ENCODE measurements around the gene PLEKHG1.

The PLEKHG1 gene

GRCh38 chr6:150627585-150628025, 27.9 kb downstream of the PLEKHG1 start:
- Mint-ChIP-seq H3K27ac (no peak overlapping the region), H3K4me3 (peak overlapping the region; percentile 16), H3K36me3 (ENCODE audit: low read depth) (peaks cover 44% of the 10 kb centered on the region), H3K27me3 (ENCODE audit: low read depth, poor library complexity) (peaks cover 17% of the 10 kb centered on the region), H3K4me1 (peaks cover 55% of the 10 kb centered on the region), H3K9me3 (peaks cover 33% of the 10 kb centered on the region)
- DNase-seq = no peak
- no peak for TF ChIP-seq CTCF (IDR thresholded peaks at IDR 0.05)

- peaks cover 14% of the 10 kb centered on the region for H3K27me3 Mint-ChIP-seq (ENCODE audit: low read depth, poor library complexity)
- no peak for DNase-seq
- TF ChIP-seq CTCF (IDR thresholded peaks at IDR 0.05) = no peak
- no peak overlapping the region for H3K4me3 Mint-ChIP-seq
- peaks cover 29% of the 10 kb centered on the region for H3K9me3 Mint-ChIP-seq
- H3K36me3 Mint-ChIP-seq (ENCODE audit: low read depth) = peaks cover 31% of the 10 kb centered on the region
- no peak overlapping the region for H3K27ac Mint-ChIP-seq
- H3K4me1 Mint-ChIP-seq = peaks cover 59% of the 10 kb centered on the region
These were observed 29.2 kb downstream of the PLEKHG1 start for GRCh38 chr6:150628908-150629307.

- H3K36me3 Mint-ChIP-seq (ENCODE audit: low read depth) = peaks cover 10% of the 10 kb centered on the region
- peaks cover 5% of the 10 kb centered on the region for H3K9me3 Mint-ChIP-seq
- H3K4me3 Mint-ChIP-seq = no peak overlapping the region
- DNase-seq = no peak
- peaks cover 11% of the 10 kb centered on the region for H3K27me3 Mint-ChIP-seq (ENCODE audit: low read depth, poor library complexity)
- no peak overlapping the region for H3K27ac Mint-ChIP-seq
- peaks cover 77% of the 10 kb centered on the region for H3K4me1 Mint-ChIP-seq
- TF ChIP-seq CTCF (IDR thresholded peaks at IDR 0.05) = no peak
These were observed 31.7 kb downstream of the PLEKHG1 start for GRCh38 chr6:150631283-150631983.

GRCh38 chr6:150631984-150632642, 32.4 kb downstream of the PLEKHG1 start:
- Mint-ChIP-seq H3K9me3 (no peaks in the 10 kb centered on the region), H3K4me1 (peaks cover 78% of the 10 kb centered on the region), H3K4me3 (no peak overlapping the region), H3K27me3 (ENCODE audit: low read depth, poor library complexity) (peaks cover 11% of the 10 kb centered on the region), H3K27ac (no peak overlapping the region), H3K36me3 (ENCODE audit: low read depth) (peaks cover 5% of the 10 kb centered on the region)
- TF ChIP-seq CTCF (IDR thresholded peaks at IDR 0.05) = no peak
- no peak for DNase-seq

GRCh38 chr6:150632785-150633485, 33.2 kb downstream of the PLEKHG1 start:
- Mint-ChIP-seq H3K4me1 (peaks cover 78% of the 10 kb centered on the region), H3K27ac (no peak overlapping the region), H3K9me3 (no peaks in the 10 kb centered on the region), H3K4me3 (no peak overlapping the region), H3K36me3 (ENCODE audit: low read depth) (peaks cover 5% of the 10 kb centered on the region), H3K27me3 (ENCODE audit: low read depth, poor library complexity) (peaks cover 11% of the 10 kb centered on the region)
- TF ChIP-seq CTCF (IDR thresholded peaks at IDR 0.05) = no peak
- DNase-seq = no peak

All from nephron progenitor cell (in vitro differentiated cells).